ENCODE results near the gene GPRIN3. TPM values are rescaled to one million over a fixed set of nuclear protein-coding genes. Genes with fewer than 3 reads are reported as not detected.

GPRIN3 gene
- total and polyA plus RNA-seq, 10 of the 15 experiments (the other 5 are each of a cell fraction or from before 2014, with no cell fraction given): under 0.01 to 0.05 (median 0.01) TPM; not detected in 6

DNA sequence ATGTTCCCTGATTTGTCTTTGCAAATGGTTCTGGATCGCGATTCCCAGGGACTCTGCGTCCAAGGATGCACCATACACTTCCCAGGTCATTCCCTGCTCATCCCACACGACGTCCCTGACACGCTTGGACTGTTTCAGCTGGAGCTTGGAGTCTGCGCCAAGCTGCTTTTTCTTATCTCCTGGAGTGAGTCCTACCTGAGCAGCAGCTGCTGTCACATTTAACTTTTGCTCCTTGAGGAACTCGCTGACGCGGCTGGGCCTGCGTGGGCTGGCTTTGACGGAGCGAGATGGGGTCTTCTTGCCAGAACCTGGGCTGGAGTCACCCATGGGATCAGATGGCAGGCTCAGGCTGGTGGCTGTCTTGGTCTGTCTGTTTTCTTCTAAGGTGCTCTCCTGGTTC is 59.6 kb downstream of the GPRIN3 start:
- BruUV-seq (replicated peaks): no TSS peak
- WGBS (ENCODE audit: insufficient coverage, insufficient replicate concordance, low lambda C conversion rate, missing lambda C conversion rate): 52% methylated on average over 13 of the region's 13 CpGs
- TF ChIP-seq CHD2 (IDR thresholded peaks at IDR 0.05; ENCODE audit: borderline replicate concordance, low read depth, low read length): no peak
- TF ChIP-seq SP1 (IDR thresholded peaks at IDR 0.05; ENCODE audit: low read depth, low read length): no peak
- no peaks in the 10 kb centered on the region for H3K27me3 ChIP-seq (replicated peaks in 1 of 2; ENCODE audit: control insufficient read depth in 2 of 2, insufficient read depth in 2 of 2, low read length in 1 of 2)
- ChIA-PET SMC1A (ENCODE audit: uncharacterized antibody, unreplicated experiment) (interaction anchor here (0.5 to 3.5 kb wide), 3 partner anchors 11 to 1712 kb away, joined by 4 to 12 read pairs (median 6); no protein-coding TSS in a partner anchor), RAD21 (ENCODE audit: unreplicated experiment) (no interaction called here), CTCF (interaction anchor here (1.5 kb wide), 1 partner anchor 11 kb away, joined by 5 read pairs; no protein-coding TSS in a partner anchor), POLR2A (interaction anchor here (1.1 kb wide), 1 partner anchor 12 kb away, joined by 3 read pairs; no protein-coding TSS in a partner anchor)
- no peaks in the 10 kb centered on the region for H4K20me1 ChIP-seq (ENCODE audit: control insufficient read depth, insufficient read depth)
- H2AFZ ChIP-seq (ENCODE audit: control insufficient read depth, low read depth, low read length): no peak overlapping the region
- H3K36me3 ChIP-seq (ENCODE audit: control insufficient read depth in 2 of 2, insufficient read depth in 2 of 2, low read length in 1 of 2): no peaks in the 10 kb centered on the region
- no peak overlapping the region for H3K4me2 ChIP-seq (ENCODE audit: control insufficient read depth, insufficient read depth)
- no peak overlapping the region for H3K9ac ChIP-seq (ENCODE audit: control insufficient read depth, insufficient read depth, low read length)
- FAIRE-seq: no peak
- H3K27ac ChIP-seq (ENCODE audit: control insufficient read depth, insufficient read depth): no peak overlapping the region
- H3K4me1 ChIP-seq (ENCODE audit: control insufficient read depth, insufficient read depth, low read length): no peaks in the 10 kb centered on the region
- no peaks in the 10 kb centered on the region for H3K79me2 ChIP-seq (ENCODE audit: control insufficient read depth, insufficient read depth, low read length)
- intact Hi-C loops (cut with micrococcal nuclease; ENCODE audit: unreplicated experiment): no loop called here
- ATAC-seq: no peak
- no peak overlapping the region for H3K4me3 ChIP-seq
- in situ Hi-C loops (cut with MboI): no loop called here
- no peak for DNase-seq (ENCODE audit: low read depth, low spot score)
- no peaks in the 10 kb centered on the region for H3K9me3 ChIP-seq (replicated peaks; ENCODE audit: control insufficient read depth, insufficient read depth, low read length)

DNA sequence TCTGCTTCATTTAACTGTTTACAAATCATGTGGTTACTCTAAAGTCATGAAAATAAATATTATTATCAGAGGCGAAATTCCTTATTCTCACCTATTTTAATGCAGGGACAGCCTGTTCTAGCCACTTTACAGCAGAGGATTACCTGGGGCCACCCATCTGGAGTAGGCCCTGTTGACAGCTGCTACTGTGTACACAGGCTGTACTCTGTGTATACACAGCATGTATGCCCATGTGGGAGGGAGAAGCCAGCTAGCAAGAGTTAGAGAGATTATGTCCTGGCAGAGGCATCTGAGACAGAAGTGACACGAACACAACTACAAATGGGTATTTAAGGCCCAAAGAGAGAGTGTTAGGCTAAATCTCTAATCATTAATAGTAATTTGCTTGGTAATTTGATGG is 62.1 kb downstream of the GPRIN3 start:
- Histone ChIP-seq H3K4me1 (ENCODE audit: control insufficient read depth, insufficient read depth, low read length) (no peaks in the 10 kb centered on the region), H4K20me1 (ENCODE audit: control insufficient read depth, insufficient read depth) (no peaks in the 10 kb centered on the region), H3K4me2 (ENCODE audit: control insufficient read depth, insufficient read depth) (no peak overlapping the region), H3K79me2 (ENCODE audit: control insufficient read depth, insufficient read depth, low read length) (no peaks in the 10 kb centered on the region), H3K4me3 (no peak overlapping the region), H3K9ac (ENCODE audit: control insufficient read depth, insufficient read depth, low read length) (no peak overlapping the region), H3K27me3 (replicated peaks in 1 of 2; ENCODE audit: control insufficient read depth in 2 of 2, insufficient read depth in 2 of 2, low read length in 1 of 2) (no peaks in the 10 kb centered on the region), H3K27ac (ENCODE audit: control insufficient read depth, insufficient read depth) (no peak overlapping the region), H3K36me3 (ENCODE audit: control insufficient read depth in 2 of 2, insufficient read depth in 2 of 2, low read length in 1 of 2) (no peaks in the 10 kb centered on the region), H3K9me3 (replicated peaks; ENCODE audit: control insufficient read depth, insufficient read depth, low read length) (no peaks in the 10 kb centered on the region), H2AFZ (ENCODE audit: control insufficient read depth, low read depth, low read length) (no peak overlapping the region)
- in situ Hi-C loops (cut with MboI): no loop called here
- POLR2A ChIA-PET: no interaction called here
- CTCF ChIA-PET: interaction anchor here (0.7 to 2.3 kb wide), 2 partner anchors 11 to 113 kb away, joined by 3 to 10 read pairs; no protein-coding TSS in a partner anchor
- intact Hi-C loops (cut with micrococcal nuclease; ENCODE audit: unreplicated experiment): no loop called here
- FAIRE-seq: no peak
- RAD21 ChIA-PET (ENCODE audit: unreplicated experiment): interaction anchor here (0.9 kb wide), 1 partner anchor 49 kb away, joined by 3 read pairs; no protein-coding TSS in a partner anchor
- BruUV-seq (replicated peaks): no TSS peak
- no peak for ATAC-seq
- WGBS (ENCODE audit: insufficient coverage, insufficient replicate concordance, low lambda C conversion rate, missing lambda C conversion rate): 0% methylated on average over 2 of the region's 2 CpGs
- SMC1A ChIA-PET (ENCODE audit: uncharacterized antibody, unreplicated experiment): interaction anchor here (3.5 kb wide), 1 partner anchor 20 kb away, joined by 12 read pairs; no protein-coding TSS in a partner anchor
- no peak for DNase-seq (ENCODE audit: low read depth, low spot score)
- no peak for TF ChIP-seq CBX5 (IDR thresholded peaks at IDR 0.05; ENCODE audit: low read depth)
- TF ChIP-seq, protein P1, sequence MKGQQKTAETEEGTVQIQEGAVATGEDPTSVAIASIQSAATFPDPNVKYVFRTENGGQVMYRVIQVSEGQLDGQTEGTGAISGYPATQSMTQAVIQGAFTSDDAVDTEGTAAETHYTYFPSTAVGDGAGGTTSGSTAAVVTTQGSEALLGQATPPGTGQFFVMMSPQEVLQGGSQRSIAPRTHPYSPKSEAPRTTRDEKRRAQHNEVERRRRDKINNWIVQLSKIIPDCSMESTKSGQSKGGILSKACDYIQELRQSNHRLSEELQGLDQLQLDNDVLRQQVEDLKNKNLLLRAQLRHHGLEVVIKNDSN (IDR thresholded peaks at IDR 0.05; ENCODE audit: borderline replicate concordance, extremely low read length, insufficient read depth, low read depth, low read length): no peak
- TF ChIP-seq BCLAF1 (IDR thresholded peaks at IDR 0.05): no peak
- TF ChIP-seq, protein P2, sequence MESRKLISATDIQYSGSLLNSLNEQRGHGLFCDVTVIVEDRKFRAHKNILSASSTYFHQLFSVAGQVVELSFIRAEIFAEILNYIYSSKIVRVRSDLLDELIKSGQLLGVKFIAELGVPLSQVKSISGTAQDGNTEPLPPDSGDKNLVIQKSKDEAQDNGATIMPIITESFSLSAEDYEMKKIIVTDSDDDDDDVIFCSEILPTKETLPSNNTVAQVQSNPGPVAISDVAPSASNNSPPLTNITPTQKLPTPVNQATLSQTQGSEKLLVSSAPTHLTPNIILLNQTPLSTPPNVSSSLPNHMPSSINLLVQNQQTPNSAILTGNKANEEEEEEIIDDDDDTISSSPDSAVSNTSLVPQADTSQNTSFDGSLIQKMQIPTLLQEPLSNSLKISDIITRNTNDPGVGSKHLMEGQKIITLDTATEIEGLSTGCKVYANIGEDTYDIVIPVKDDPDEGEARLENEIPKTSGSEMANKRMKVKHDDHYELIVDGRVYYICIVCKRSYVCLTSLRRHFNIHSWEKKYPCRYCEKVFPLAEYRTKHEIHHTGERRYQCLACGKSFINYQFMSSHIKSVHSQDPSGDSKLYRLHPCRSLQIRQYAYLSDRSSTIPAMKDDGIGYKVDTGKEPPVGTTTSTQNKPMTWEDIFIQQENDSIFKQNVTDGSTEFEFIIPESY (IDR thresholded peaks at IDR 0.05): no peak
- no peak for TF ChIP-seq NFYB (IDR thresholded peaks at IDR 0.05; ENCODE audit: insufficient read depth, low read depth, low read length)
- no peak for TF ChIP-seq RAD51 (IDR thresholded peaks at IDR 0.05)
- TF ChIP-seq, protein P3, sequence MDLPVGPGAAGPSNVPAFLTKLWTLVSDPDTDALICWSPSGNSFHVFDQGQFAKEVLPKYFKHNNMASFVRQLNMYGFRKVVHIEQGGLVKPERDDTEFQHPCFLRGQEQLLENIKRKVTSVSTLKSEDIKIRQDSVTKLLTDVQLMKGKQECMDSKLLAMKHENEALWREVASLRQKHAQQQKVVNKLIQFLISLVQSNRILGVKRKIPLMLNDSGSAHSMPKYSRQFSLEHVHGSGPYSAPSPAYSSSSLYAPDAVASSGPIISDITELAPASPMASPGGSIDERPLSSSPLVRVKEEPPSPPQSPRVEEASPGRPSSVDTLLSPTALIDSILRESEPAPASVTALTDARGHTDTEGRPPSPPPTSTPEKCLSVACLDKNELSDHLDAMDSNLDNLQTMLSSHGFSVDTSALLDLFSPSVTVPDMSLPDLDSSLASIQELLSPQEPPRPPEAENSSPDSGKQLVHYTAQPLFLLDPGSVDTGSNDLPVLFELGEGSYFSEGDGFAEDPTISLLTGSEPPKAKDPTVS (IDR thresholded peaks at IDR 0.05; ENCODE audit: low read depth, low read length): no peak
